WTC11 (cell line): ENCODE data around the gene PFKP. TPM values are rescaled to one million over a fixed set of nuclear protein-coding genes. Genes with fewer than 3 reads are reported as not detected.

Experiments used
- ATAC-seq: fragments of 200-7000 bp; cut with Tn5 transposase; 2 replicates; pipeline ENCODE4 v1.10.0; 2021; ENCODE audit warnings: mild to moderate bottlenecking, moderate library complexity
- CTCF ChIA-PET: fragments of 300-600 bp; sonication (Branson Sonifier 250); formaldehyde crosslinking; loops from one replicate; lab custom pipeline; 2021; ENCODE audit warnings: antibody characterized with exemption; lab: Charles Lee
- POLR2A ChIA-PET: fragments of 350-600 bp; sonication (Branson Sonifier 250); formaldehyde crosslinking; loops from one replicate; lab custom pipeline; 2021; ENCODE audit warnings: antibody characterized with exemption; lab: Charles Lee
- DNase-seq: peaks from one replicate; pipeline ENCODE4 v3.0.0; 2021; ENCODE audit warnings: low spot score
- H3K27ac Mint-ChIP-seq: 2 replicates; pipeline ENCODE4 v1.8.0; 2021; ENCODE audit warnings: mixed read lengths
- H3K27me3 Mint-ChIP-seq: 2 replicates; pipeline ENCODE4 v1.8.0; 2021; ENCODE audit warnings: low read depth, mild to moderate bottlenecking, moderate library complexity, mixed read lengths
- H3K36me3 Mint-ChIP-seq: 2 replicates; pipeline ENCODE4 v1.8.0; 2021; ENCODE audit warnings: mixed read lengths
- H3K4me1 Mint-ChIP-seq: 2 replicates; pipeline ENCODE4 v1.8.0; 2022; ENCODE audit warnings: mixed read lengths
- H3K4me3 Mint-ChIP-seq: 2 replicates; pipeline ENCODE4 v1.8.0; 2021; ENCODE audit warnings: mild to moderate bottlenecking, moderate library complexity, mixed read lengths
- H3K9me3 Mint-ChIP-seq: 2 replicates; pipeline ENCODE4 v1.8.0; 2021; ENCODE audit warnings: mixed read lengths
- CREM ChIP-seq: sonication (generic); formaldehyde crosslinking; IDR thresholded peaks from 2 replicates; pipeline ENCODE4 v1.8.1; 2022; ENCODE audit warnings: mild to moderate bottlenecking, missing genetic modification reagents, moderate library complexity
- EMX1 ChIP-seq: fragments of 250-450 bp; sonication (Bioruptor Pico); IDR thresholded peaks from 2 replicates; pipeline ENCODE4 v1.8.0; 2021; ENCODE audit warnings: mild to moderate bottlenecking
- FOXJ3 ChIP-seq: sonication (generic); formaldehyde crosslinking; IDR thresholded peaks from 2 replicates; pipeline ENCODE4 v1.9.0; 2021; ENCODE audit warnings: missing genetic modification reagents, mild to moderate bottlenecking, borderline replicate concordance
- FOXK1 ChIP-seq: sonication (generic); formaldehyde crosslinking; IDR thresholded peaks from 2 replicates; pipeline ENCODE4 v1.8.0; 2022; ENCODE audit warnings: mild to moderate bottlenecking, moderate library complexity, missing genetic modification reagents
- IRF2 ChIP-seq: sonication (generic); formaldehyde crosslinking; IDR thresholded peaks from 2 replicates; pipeline ENCODE4 v1.8.0; 2022; ENCODE audit warnings: low read depth, missing genetic modification reagents, borderline replicate concordance
- SMAD3 ChIP-seq: sonication (generic); formaldehyde crosslinking; IDR thresholded peaks from 2 replicates; pipeline ENCODE4 v1.8.0; 2022; ENCODE audit warnings: missing genetic modification reagents, mild to moderate bottlenecking, borderline replicate concordance
- SOX15 ChIP-seq: fragments of 250-450 bp; sonication (Bioruptor Pico); IDR thresholded peaks from 2 replicates; pipeline ENCODE4 v1.9.0; 2021; ENCODE audit warnings: mild to moderate bottlenecking
- TCF7 ChIP-seq: sonication (generic); formaldehyde crosslinking; IDR thresholded peaks from 2 replicates; pipeline ENCODE4 v1.8.0; 2022; ENCODE audit warnings: mild to moderate bottlenecking, low read depth, missing genetic modification reagents, moderate library complexity
- total RNA-seq: library from RNA; stranded (reverse); gene quantifications from 3 replicates; pipeline ENCODE4 v1.2.3, GENCODE V29; 2021
- TF ChIP-seq, protein P1 (sequence below): sonication (generic); formaldehyde crosslinking; IDR thresholded peaks from 2 replicates; pipeline ENCODE4 v1.8.0; 2022; ENCODE audit warnings: missing genetic modification reagents
- TF ChIP-seq, protein P2 (sequence below): sonication (generic); formaldehyde crosslinking; IDR thresholded peaks from 2 replicates; pipeline ENCODE4 v1.8.1; 2022; ENCODE audit warnings: mild to moderate bottlenecking, moderate library complexity, missing genetic modification reagents
- TF ChIP-seq, protein P3 (sequence below): sonication (generic); formaldehyde crosslinking; conservative IDR thresholded peaks from 2 replicates; pipeline ENCODE4 v1.8.1; 2022; ENCODE audit warnings: mild to moderate bottlenecking, missing genetic modification reagents
- TF ChIP-seq, protein P4 (sequence below): sonication (generic); formaldehyde crosslinking; IDR thresholded peaks from 2 replicates; pipeline ENCODE4 v1.8.1; 2023; ENCODE audit warnings: mild to moderate bottlenecking, missing genetic modification reagents, moderate library complexity
- TF ChIP-seq, protein P5 (sequence below): sonication (generic); formaldehyde crosslinking; IDR thresholded peaks from 2 replicates; pipeline ENCODE4 v1.8.1; 2022; ENCODE audit warnings: missing genetic modification reagents, borderline replicate concordance
- TF ChIP-seq, protein P6 (sequence below): sonication (generic); formaldehyde crosslinking; IDR thresholded peaks from 2 replicates; pipeline ENCODE4 v1.8.1; 2022; ENCODE audit warnings: low read depth, mild to moderate bottlenecking, moderate library complexity, missing genetic modification reagents, borderline replicate concordance
- TF ChIP-seq, protein P7 (sequence below): sonication (generic); formaldehyde crosslinking; IDR thresholded peaks from 2 replicates; pipeline ENCODE4 v1.8.0; 2022; ENCODE audit warnings: mild to moderate bottlenecking, missing genetic modification reagents
- TF ChIP-seq, protein P8 (sequence below): fragments of 250-450 bp; sonication (Bioruptor Pico); IDR thresholded peaks from 2 replicates; pipeline ENCODE4 v1.9.0; 2021; ENCODE audit warnings: mild to moderate bottlenecking, borderline replicate concordance
- TF ChIP-seq, protein P9 (sequence below): fragments of 250-450 bp; sonication (Bioruptor Pico); IDR thresholded peaks from 2 replicates; pipeline ENCODE4 v1.8.0; 2021; ENCODE audit warnings: mild to moderate bottlenecking
- TF ChIP-seq, protein P10 (sequence below): sonication (generic); formaldehyde crosslinking; IDR thresholded peaks from 2 replicates; pipeline ENCODE4 v1.8.1; 2022; ENCODE audit warnings: mild to moderate bottlenecking, missing genetic modification reagents, moderate library complexity, borderline replicate concordance

PFKP gene
- total RNA-seq, 1 experiment from 2014 or later: 127 TPM

DNA sequence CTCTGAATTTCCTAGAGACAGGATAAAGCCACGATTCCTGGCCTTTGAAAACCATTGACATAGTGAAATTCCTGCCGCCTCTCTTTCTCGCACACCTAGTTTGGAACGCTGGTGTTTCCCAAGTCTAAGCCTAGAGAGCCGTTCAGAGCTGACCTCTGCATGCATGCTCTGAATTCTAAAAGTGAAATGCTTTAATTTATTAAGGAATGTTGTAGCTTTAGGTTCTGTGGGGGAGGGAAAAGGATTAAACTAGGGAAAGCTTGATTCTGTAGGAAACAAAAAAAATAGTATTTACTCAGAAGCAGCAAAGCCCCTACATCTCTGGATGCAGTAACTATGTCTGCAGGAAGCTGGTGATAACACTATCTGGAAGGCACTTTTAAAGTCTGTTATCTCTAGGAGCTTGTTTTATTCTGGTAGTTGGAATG is 27.3 kb downstream of the PFKP start (continued):
- TF ChIP-seq, protein P1, sequence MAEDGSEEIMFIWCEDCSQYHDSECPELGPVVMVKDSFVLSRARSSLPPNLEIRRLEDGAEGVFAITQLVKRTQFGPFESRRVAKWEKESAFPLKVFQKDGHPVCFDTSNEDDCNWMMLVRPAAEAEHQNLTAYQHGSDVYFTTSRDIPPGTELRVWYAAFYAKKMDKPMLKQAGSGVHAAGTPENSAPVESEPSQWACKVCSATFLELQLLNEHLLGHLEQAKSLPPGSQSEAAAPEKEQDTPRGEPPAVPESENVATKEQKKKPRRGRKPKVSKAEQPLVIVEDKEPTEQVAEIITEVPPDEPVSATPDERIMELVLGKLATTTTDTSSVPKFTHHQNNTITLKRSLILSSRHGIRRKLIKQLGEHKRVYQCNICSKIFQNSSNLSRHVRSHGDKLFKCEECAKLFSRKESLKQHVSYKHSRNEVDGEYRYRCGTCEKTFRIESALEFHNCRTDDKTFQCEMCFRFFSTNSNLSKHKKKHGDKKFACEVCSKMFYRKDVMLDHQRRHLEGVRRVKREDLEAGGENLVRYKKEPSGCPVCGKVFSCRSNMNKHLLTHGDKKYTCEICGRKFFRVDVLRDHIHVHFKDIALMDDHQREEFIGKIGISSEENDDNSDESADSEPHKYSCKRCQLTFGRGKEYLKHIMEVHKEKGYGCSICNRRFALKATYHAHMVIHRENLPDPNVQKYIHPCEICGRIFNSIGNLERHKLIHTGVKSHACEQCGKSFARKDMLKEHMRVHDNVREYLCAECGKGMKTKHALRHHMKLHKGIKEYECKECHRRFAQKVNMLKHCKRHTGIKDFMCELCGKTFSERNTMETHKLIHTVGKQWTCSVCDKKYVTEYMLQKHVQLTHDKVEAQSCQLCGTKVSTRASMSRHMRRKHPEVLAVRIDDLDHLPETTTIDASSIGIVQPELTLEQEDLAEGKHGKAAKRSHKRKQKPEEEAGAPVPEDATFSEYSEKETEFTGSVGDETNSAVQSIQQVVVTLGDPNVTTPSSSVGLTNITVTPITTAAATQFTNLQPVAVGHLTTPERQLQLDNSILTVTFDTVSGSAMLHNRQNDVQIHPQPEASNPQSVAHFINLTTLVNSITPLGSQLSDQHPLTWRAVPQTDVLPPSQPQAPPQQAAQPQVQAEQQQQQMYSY (CRISPR knock-in tag): no peak

DNA sequence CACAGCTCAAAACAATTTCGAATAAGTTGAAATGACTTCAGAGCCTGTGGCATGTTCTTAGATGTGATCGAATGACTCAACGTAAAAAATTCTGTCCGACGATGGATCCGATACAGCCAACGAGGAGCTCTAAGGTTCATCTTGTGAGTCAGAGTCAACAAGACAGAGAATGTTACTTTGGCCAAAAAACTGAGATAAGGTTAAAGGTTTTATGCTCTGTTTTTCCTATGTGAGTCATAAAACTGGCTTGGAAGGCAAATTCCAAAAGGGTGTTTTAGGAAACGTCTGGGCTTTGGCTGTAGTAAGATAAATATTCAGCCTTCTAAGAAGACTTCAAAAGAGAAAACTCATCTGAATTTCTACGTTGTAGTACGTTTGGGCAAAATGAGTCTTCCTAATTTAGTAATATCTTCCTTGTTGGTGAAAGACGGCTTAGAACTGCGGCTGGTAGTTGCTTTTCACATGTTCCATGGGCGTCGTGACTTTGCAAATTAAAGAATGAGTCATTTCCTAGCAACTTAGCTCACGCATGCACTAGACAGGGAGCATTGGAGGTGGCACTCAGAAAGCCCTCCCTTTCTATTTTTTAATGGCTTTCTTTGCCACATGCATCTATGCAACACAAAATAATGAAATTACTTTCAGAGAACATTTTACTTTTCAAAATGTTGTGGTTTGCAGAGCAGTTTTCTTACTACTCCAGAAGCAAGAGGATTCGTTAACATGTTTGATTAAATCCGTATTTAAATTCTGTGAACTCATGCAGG is 28.2 kb downstream of the PFKP start:
- ChIA-PET CTCF (no interaction called here), POLR2A (no interaction called here)
- Mint-ChIP-seq H3K4me3 (no peak overlapping the region), H3K9me3 (no peaks in the 10 kb centered on the region), H3K27me3 (no peaks in the 10 kb centered on the region), H3K36me3 (peaks cover 39% of the 10 kb centered on the region), H3K4me1 (peaks cover 31% of the 10 kb centered on the region), H3K27ac (peak overlapping the region; percentile 44)
- ATAC-seq (no peak), DNase-seq (no peak)
- TF ChIP-seq SMAD3 (CRISPR knock-in tag) (no peak), IRF2 (CRISPR knock-in tag) (no peak), TCF7 (no peak), FOXK1 (CRISPR knock-in tag) (no peak), FOXJ3 (CRISPR knock-in tag) (no peak), CREM (no peak), SOX15 (no peak), EMX1 (CRISPR knock-in tag) (no peak)
- TF ChIP-seq, protein P2, sequence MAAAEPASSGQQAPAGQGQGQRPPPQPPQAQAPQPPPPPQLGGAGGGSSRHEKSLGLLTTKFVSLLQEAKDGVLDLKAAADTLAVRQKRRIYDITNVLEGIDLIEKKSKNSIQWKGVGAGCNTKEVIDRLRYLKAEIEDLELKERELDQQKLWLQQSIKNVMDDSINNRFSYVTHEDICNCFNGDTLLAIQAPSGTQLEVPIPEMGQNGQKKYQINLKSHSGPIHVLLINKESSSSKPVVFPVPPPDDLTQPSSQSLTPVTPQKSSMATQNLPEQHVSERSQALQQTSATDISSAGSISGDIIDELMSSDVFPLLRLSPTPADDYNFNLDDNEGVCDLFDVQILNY (CRISPR knock-in tag): no peak
- TF ChIP-seq, protein P3, sequence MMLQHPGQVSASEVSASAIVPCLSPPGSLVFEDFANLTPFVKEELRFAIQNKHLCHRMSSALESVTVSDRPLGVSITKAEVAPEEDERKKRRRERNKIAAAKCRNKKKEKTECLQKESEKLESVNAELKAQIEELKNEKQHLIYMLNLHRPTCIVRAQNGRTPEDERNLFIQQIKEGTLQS (CRISPR knock-in tag): no peak
- TF ChIP-seq, protein P4, sequence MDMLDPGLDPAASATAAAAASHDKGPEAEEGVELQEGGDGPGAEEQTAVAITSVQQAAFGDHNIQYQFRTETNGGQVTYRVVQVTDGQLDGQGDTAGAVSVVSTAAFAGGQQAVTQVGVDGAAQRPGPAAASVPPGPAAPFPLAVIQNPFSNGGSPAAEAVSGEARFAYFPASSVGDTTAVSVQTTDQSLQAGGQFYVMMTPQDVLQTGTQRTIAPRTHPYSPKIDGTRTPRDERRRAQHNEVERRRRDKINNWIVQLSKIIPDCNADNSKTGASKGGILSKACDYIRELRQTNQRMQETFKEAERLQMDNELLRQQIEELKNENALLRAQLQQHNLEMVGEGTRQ (CRISPR knock-in tag): no peak
- TF ChIP-seq, protein P5, sequence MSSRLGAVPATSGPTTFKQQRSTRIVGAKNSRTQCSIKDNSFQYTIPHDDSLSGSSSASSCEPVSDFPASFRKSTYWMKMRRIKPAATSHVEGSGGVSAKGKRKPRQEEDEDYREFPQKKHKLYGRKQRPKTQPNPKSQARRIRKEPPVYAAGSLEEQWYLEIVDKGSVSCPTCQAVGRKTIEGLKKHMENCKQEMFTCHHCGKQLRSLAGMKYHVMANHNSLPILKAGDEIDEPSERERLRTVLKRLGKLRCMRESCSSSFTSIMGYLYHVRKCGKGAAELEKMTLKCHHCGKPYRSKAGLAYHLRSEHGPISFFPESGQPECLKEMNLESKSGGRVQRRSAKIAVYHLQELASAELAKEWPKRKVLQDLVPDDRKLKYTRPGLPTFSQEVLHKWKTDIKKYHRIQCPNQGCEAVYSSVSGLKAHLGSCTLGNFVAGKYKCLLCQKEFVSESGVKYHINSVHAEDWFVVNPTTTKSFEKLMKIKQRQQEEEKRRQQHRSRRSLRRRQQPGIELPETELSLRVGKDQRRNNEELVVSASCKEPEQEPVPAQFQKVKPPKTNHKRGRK (CRISPR knock-in tag): no peak
- TF ChIP-seq, protein P6, sequence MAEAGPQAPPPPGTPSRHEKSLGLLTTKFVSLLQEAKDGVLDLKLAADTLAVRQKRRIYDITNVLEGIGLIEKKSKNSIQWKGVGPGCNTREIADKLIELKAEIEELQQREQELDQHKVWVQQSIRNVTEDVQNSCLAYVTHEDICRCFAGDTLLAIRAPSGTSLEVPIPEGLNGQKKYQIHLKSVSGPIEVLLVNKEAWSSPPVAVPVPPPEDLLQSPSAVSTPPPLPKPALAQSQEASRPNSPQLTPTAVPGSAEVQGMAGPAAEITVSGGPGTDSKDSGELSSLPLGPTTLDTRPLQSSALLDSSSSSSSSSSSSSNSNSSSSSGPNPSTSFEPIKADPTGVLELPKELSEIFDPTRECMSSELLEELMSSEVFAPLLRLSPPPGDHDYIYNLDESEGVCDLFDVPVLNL (CRISPR knock-in tag): no peak
- TF ChIP-seq, protein P7, sequence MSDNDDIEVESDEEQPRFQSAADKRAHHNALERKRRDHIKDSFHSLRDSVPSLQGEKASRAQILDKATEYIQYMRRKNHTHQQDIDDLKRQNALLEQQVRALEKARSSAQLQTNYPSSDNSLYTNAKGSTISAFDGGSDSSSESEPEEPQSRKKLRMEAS (CRISPR knock-in tag): no peak
- TF ChIP-seq, protein P8, sequence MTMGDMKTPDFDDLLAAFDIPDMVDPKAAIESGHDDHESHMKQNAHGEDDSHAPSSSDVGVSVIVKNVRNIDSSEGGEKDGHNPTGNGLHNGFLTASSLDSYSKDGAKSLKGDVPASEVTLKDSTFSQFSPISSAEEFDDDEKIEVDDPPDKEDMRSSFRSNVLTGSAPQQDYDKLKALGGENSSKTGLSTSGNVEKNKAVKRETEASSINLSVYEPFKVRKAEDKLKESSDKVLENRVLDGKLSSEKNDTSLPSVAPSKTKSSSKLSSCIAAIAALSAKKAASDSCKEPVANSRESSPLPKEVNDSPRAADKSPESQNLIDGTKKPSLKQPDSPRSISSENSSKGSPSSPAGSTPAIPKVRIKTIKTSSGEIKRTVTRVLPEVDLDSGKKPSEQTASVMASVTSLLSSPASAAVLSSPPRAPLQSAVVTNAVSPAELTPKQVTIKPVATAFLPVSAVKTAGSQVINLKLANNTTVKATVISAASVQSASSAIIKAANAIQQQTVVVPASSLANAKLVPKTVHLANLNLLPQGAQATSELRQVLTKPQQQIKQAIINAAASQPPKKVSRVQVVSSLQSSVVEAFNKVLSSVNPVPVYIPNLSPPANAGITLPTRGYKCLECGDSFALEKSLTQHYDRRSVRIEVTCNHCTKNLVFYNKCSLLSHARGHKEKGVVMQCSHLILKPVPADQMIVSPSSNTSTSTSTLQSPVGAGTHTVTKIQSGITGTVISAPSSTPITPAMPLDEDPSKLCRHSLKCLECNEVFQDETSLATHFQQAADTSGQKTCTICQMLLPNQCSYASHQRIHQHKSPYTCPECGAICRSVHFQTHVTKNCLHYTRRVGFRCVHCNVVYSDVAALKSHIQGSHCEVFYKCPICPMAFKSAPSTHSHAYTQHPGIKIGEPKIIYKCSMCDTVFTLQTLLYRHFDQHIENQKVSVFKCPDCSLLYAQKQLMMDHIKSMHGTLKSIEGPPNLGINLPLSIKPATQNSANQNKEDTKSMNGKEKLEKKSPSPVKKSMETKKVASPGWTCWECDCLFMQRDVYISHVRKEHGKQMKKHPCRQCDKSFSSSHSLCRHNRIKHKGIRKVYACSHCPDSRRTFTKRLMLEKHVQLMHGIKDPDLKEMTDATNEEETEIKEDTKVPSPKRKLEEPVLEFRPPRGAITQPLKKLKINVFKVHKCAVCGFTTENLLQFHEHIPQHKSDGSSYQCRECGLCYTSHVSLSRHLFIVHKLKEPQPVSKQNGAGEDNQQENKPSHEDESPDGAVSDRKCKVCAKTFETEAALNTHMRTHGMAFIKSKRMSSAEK (CRISPR knock-in tag): no peak
- TF ChIP-seq, protein P9, sequence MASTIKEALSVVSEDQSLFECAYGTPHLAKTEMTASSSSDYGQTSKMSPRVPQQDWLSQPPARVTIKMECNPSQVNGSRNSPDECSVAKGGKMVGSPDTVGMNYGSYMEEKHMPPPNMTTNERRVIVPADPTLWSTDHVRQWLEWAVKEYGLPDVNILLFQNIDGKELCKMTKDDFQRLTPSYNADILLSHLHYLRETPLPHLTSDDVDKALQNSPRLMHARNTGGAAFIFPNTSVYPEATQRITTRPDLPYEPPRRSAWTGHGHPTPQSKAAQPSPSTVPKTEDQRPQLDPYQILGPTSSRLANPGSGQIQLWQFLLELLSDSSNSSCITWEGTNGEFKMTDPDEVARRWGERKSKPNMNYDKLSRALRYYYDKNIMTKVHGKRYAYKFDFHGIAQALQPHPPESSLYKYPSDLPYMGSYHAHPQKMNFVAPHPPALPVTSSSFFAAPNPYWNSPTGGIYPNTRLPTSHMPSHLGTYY: no peak
- TF ChIP-seq, protein P10, sequence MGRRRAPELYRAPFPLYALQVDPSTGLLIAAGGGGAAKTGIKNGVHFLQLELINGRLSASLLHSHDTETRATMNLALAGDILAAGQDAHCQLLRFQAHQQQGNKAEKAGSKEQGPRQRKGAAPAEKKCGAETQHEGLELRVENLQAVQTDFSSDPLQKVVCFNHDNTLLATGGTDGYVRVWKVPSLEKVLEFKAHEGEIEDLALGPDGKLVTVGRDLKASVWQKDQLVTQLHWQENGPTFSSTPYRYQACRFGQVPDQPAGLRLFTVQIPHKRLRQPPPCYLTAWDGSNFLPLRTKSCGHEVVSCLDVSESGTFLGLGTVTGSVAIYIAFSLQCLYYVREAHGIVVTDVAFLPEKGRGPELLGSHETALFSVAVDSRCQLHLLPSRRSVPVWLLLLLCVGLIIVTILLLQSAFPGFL: no peak
